Stimulated activated CD8-positive, alpha-beta memory T cell treated with anti-CD3 and anti-CD28 coated beads, Interleukin-4, amount 100 ng/mL, for 24 hours (primary cell): ENCODE measurements around the gene GBGT1.
"Not testable (repeated sequence)": the region's sequence is repeated elsewhere in the genome, so short reads cannot be mapped to it uniquely, and the experiment has no call there.

Source experiments
- DNase-seq: peaks from one replicate; pipeline ENCODE4 v3.0.0-alpha.2; 2020; ENCODE audit warnings: low read depth

GBGT1 gene

GRCh38 chr9:133195029-133195428 lies 31.3 kb upstream of the GBGT1 start:
- DNase-seq: no peak

GRCh38 chr9:133194597-133194996 lies 30.9 kb upstream of the GBGT1 start:
- no peak for DNase-seq

- DNase-seq: no peak
Measured at GRCh38 chr9:133191989-133192388, 28.3 kb upstream of the GBGT1 start.

- DNase-seq: no peak
Measured at GRCh38 chr9:133189826-133190225, 26.1 kb upstream of the GBGT1 start.

- no peak for DNase-seq
Measured at GRCh38 chr9:133188843-133189180, 25.1 kb upstream of the GBGT1 start.

- DNase-seq: no peak
Measured at GRCh38 chr9:133188006-133188842, 24.5 kb upstream of the GBGT1 start.

- DNase-seq: no peak
Measured at GRCh38 chr9:133187561-133188005, 23.9 kb upstream of the GBGT1 start.

- no peak for DNase-seq
Measured at GRCh38 chr9:133186736-133187135, 23.0 kb upstream of the GBGT1 start.

GRCh38 chr9:133184971-133185370 lies 21.3 kb upstream of the GBGT1 start:
- DNase-seq: no peak

GRCh38 chr9:133182151-133182550 lies 18.4 kb upstream of the GBGT1 start:
- DNase-seq: no peak

GRCh38 chr9:133181561-133181960 lies 17.8 kb upstream of the GBGT1 start:
- DNase-seq: no peak

- DNase-seq: no peak
Measured at GRCh38 chr9:133180953-133181352, 17.2 kb upstream of the GBGT1 start.

- no peak for DNase-seq
Measured at GRCh38 chr9:133173056-133173455, 9.3 kb upstream of the GBGT1 start.

- DNase-seq: no peak
Measured at GRCh38 chr9:133171161-133171961, 7.6 kb upstream of the GBGT1 start.

GRCh38 chr9:133170716-133171115 lies 7.0 kb upstream of the GBGT1 start:
- no peak for DNase-seq

GRCh38 chr9:133169687-133170086 lies 6.0 kb upstream of the GBGT1 start:
- DNase-seq: not testable (repeated sequence)

- DNase-seq: no peak
Measured at GRCh38 chr9:133169102-133169501, 5.4 kb upstream of the GBGT1 start.

GRCh38 chr9:133168432-133168831 lies 4.7 kb upstream of the GBGT1 start:
- no peak for DNase-seq

- no peak for DNase-seq
Measured at GRCh38 chr9:133167769-133168168, 4.1 kb upstream of the GBGT1 start.

GRCh38 chr9:133167096-133167730 lies 3.5 kb upstream of the GBGT1 start:
- DNase-seq: no peak

GRCh38 chr9:133166392-133166791 lies 2.7 kb upstream of the GBGT1 start:
- DNase-seq: no peak

- DNase-seq: no peak
Measured at GRCh38 chr9:133165452-133165730, 1.7 kb upstream of the GBGT1 start.

GRCh38 chr9:133164191-133164590 lies 477 bp upstream of the GBGT1 start:
- no peak for DNase-seq
